ENCODE results near the gene YIPF5. TPM values are rescaled to one million over a fixed set of nuclear protein-coding genes. Genes with fewer than 3 reads are reported as not detected.

The YIPF5 gene
- total RNA-seq, 4 donors from 2014 or later = 28.1 to 50.5 (median 45.0) TPM

DNA sequence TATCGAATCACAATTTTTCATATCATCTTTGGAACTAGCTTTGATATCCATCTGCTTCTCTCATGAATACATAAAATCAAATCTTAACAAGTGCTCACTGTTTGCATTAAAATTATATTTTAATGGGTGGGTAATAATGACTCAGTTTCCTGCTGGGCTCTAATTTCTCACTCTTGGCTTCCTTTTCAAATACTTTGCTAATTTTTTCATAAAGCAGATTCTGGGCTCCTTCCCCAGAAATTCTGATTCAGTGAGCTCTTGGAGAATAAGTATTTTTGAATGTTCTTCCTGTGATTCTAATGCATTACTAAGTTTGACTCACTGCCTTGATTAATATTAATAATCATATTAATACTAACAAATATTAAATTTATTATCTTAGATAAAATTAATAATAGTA, 48.9 kb downstream of the YIPF5 start:
- Histone ChIP-seq H3K36me3 (no peaks in the 10 kb centered on the region), H3K27ac (no peak overlapping the region), H3K9me3 (no peaks in the 10 kb centered on the region), H3K4me1 (no peaks in the 10 kb centered on the region), H3K4me3 (no peak overlapping the region), H3K27me3 (no peaks in the 10 kb centered on the region)
- TF ChIP-seq, protein P1, sequence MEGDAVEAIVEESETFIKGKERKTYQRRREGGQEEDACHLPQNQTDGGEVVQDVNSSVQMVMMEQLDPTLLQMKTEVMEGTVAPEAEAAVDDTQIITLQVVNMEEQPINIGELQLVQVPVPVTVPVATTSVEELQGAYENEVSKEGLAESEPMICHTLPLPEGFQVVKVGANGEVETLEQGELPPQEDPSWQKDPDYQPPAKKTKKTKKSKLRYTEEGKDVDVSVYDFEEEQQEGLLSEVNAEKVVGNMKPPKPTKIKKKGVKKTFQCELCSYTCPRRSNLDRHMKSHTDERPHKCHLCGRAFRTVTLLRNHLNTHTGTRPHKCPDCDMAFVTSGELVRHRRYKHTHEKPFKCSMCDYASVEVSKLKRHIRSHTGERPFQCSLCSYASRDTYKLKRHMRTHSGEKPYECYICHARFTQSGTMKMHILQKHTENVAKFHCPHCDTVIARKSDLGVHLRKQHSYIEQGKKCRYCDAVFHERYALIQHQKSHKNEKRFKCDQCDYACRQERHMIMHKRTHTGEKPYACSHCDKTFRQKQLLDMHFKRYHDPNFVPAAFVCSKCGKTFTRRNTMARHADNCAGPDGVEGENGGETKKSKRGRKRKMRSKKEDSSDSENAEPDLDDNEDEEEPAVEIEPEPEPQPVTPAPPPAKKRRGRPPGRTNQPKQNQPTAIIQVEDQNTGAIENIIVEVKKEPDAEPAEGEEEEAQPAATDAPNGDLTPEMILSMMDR (IDR thresholded peaks at IDR 0.05) = no peak
- WGBS = 64% methylated on average over 1 of the region's 1 CpG
- no peak for DNase-seq (ENCODE audit: low spot score in 2 of 2)

GRCh38 chr5:144120661-144121180, 49.7 kb downstream of the YIPF5 start:
- DNase-seq (ENCODE audit: low spot score in 2 of 2) = no peak
- Histone ChIP-seq H3K9me3 (no peaks in the 10 kb centered on the region), H3K27ac (no peak overlapping the region), H3K36me3 (no peaks in the 10 kb centered on the region), H3K27me3 (no peaks in the 10 kb centered on the region), H3K4me3 (no peak overlapping the region), H3K4me1 (no peaks in the 10 kb centered on the region)
- TF ChIP-seq, protein P1 (IDR thresholded peaks at IDR 0.05) = no peak
- no peak for TF ChIP-seq POLR2A (IDR thresholded peaks at IDR 0.05)
- no peak for TF ChIP-seq EP300 (IDR thresholded peaks at IDR 0.05)
- TF ChIP-seq POLR2AphosphoS5 (IDR thresholded peaks at IDR 0.05) = no peak
- WGBS = 68% methylated on average over 2 of the region's 2 CpGs

GRCh38 chr5:144117412-144117811, 53.0 kb downstream of the YIPF5 start:
- H3K36me3 ChIP-seq = no peaks in the 10 kb centered on the region
- H3K4me1 ChIP-seq = no peaks in the 10 kb centered on the region
- H3K27ac ChIP-seq = no peak overlapping the region
- TF ChIP-seq POLR2AphosphoS5 (IDR thresholded peaks at IDR 0.05) (no peak), EP300 (IDR thresholded peaks at IDR 0.05) (no peak), POLR2A (IDR thresholded peaks at IDR 0.05) (no peak)
- TF ChIP-seq, protein P1 (IDR thresholded peaks at IDR 0.05) = no peak
- no peak overlapping the region for H3K4me3 ChIP-seq
- H3K27me3 ChIP-seq = no peaks in the 10 kb centered on the region
- no peak for DNase-seq (ENCODE audit: low spot score in 2 of 2)
- H3K9me3 ChIP-seq = no peaks in the 10 kb centered on the region

DNA sequence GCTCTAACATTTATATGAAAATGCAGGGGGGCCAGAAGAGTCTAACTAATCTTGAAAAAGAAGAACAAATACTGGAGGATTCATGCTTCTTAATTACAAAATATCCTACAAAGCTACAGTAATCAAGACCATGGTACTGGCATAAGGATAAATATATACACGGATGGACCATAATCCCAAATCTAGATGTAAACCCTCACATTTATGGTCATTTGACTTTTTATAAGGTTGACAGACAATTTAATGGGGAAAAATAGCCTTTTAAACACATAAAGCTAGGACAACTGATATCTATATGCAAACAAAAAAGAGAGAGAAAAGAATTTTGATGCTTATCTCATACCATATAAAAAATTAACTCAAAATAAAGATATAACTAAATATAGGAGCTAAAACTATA, 55.9 kb downstream of the YIPF5 start:
- H3K4me3 ChIP-seq = no peak overlapping the region
- no peak overlapping the region for H3K27ac ChIP-seq
- no peaks in the 10 kb centered on the region for H3K9me3 ChIP-seq
- no peaks in the 10 kb centered on the region for H3K4me1 ChIP-seq
- H3K27me3 ChIP-seq = no peaks in the 10 kb centered on the region
- TF ChIP-seq EP300 (IDR thresholded peaks at IDR 0.05) (no peak), POLR2A (IDR thresholded peaks at IDR 0.05) (no peak), POLR2AphosphoS5 (IDR thresholded peaks at IDR 0.05) (no peak)
- TF ChIP-seq, protein P1 (IDR thresholded peaks at IDR 0.05) = no peak
- DNase-seq (ENCODE audit: low spot score in 2 of 2) = no peak
- WGBS = 35% methylated on average over 1 of the region's 1 CpG
- H3K36me3 ChIP-seq = no peaks in the 10 kb centered on the region

Other genes starting within 250 kb of the YIPF5 start
- under 1 TPM in 1 of 4 donors, not detected in 3; 0.03 TPM for gene KCTD16, start 214 bp upstream of the YIPF5 start, total RNA-seq

Measured in suprapubic skin (tissue), 4 donors.